LNCaP clone FGC (cell line): ENCODE results near the gene TRPV2.

Experiments
- DNase-seq: peaks from one replicate; pipeline ENCODE4 v3.0.0-alpha.2; 2011; ENCODE audit warnings: low read depth
- H3K4me3 ChIP-seq: 2 replicates; pipeline ENCODE4 v1.5.1; 2011; ENCODE audit warnings: mild to moderate bottlenecking, low read depth, low read length, control low read depth
- CTCF ChIP-seq: IDR thresholded peaks from 2 replicates; pipeline ENCODE4 v1.5.1; 2012; ENCODE audit warnings: mild to moderate bottlenecking; ENCODE audit not compliant: control insufficient read depth, insufficient read depth; ENCODE audit errors: extremely low read depth

TRPV2 gene

GRCh38 chr17:16415031-16415924 is at the start of gene TRPV2:
Gene TRPV2, plus strand, starts transcription at chr17:16415571. Its CDS starts 2,098 bp downstream, at chr17:16417669.
- H3K4me3 ChIP-seq, result no peak within 1 kb of the TSS
- no peak for TF ChIP-seq CTCF
- no peak for DNase-seq

GRCh38 chr17:16371742-16372141 is 43.6 kb upstream of the TRPV2 start:
- H3K4me3 ChIP-seq, result no peak overlapping the region
- peak; percentile 80 for DNase-seq
- no peak for TF ChIP-seq CTCF

- H3K4me3 ChIP-seq, result no peak overlapping the region
- DNase-seq, result peak; percentile 58
- TF ChIP-seq CTCF, result no peak
These were observed 41.0 kb upstream of the TRPV2 start for GRCh38 chr17:16374146-16374938.

- TF ChIP-seq CTCF, result no peak
- DNase-seq, result no peak
- no peak overlapping the region for H3K4me3 ChIP-seq
These were observed 37.4 kb upstream of the TRPV2 start for GRCh38 chr17:16377941-16378341.

- TF ChIP-seq CTCF, result no peak
- no peak for DNase-seq
- no peak overlapping the region for H3K4me3 ChIP-seq
These were observed 36.6 kb upstream of the TRPV2 start for GRCh38 chr17:16378636-16379282.

- H3K4me3 ChIP-seq, result no peak overlapping the region
- TF ChIP-seq CTCF, result no peak
- no peak for DNase-seq
These were observed 35.7 kb upstream of the TRPV2 start for GRCh38 chr17:16379654-16380053.
